Measurements from ENCODE around the gene TCEANC.

The TCEANC gene

GRCh38 chrX:13700380-13700779 lies 47.4 kb downstream of the TCEANC start:
- no peak for DNase-seq (ENCODE audit: low spot score)
- in situ Hi-C loops (cut with MboI; ENCODE audit: low pct_unique_long_range_greater_than_20kb, low sequenced_read_pairs, unreplicated experiment), result loop anchor here (25.0 kb wide), 1 partner anchor 438 kb away; no protein-coding TSS in a partner anchor
- TF ChIP-seq CTCF (IDR thresholded peaks at IDR 0.05; ENCODE audit: extremely low read depth, insufficient read depth, missing control alignments), result no peak

- no peak for TF ChIP-seq CTCF (IDR thresholded peaks at IDR 0.05; ENCODE audit: extremely low read depth, insufficient read depth, missing control alignments)
- in situ Hi-C loops (cut with MboI; ENCODE audit: low pct_unique_long_range_greater_than_20kb, low sequenced_read_pairs, unreplicated experiment), result loop anchor here (25.0 kb wide), 1 partner anchor 440 kb away; no protein-coding TSS in a partner anchor
- DNase-seq (ENCODE audit: low spot score), result no peak
These were observed 49.3 kb downstream of the TCEANC start for GRCh38 chrX:13702111-13702789.

- no peak for DNase-seq (ENCODE audit: low spot score)
- no peak for TF ChIP-seq CTCF (IDR thresholded peaks at IDR 0.05; ENCODE audit: extremely low read depth, insufficient read depth, missing control alignments)
- in situ Hi-C loops (cut with MboI; ENCODE audit: low pct_unique_long_range_greater_than_20kb, low sequenced_read_pairs, unreplicated experiment), result loop anchor here (25.0 kb wide), 1 partner anchor 441 kb away; no protein-coding TSS in a partner anchor
These were observed 50.2 kb downstream of the TCEANC start for GRCh38 chrX:13703135-13703534.

- in situ Hi-C loops (cut with MboI; ENCODE audit: low pct_unique_long_range_greater_than_20kb, low sequenced_read_pairs, unreplicated experiment), result loop anchor here (25.0 kb wide), 1 partner anchor 441 kb away; no protein-coding TSS in a partner anchor
- DNase-seq (ENCODE audit: low spot score), result no peak
- TF ChIP-seq CTCF (IDR thresholded peaks at IDR 0.05; ENCODE audit: extremely low read depth, insufficient read depth, missing control alignments), result no peak
These were observed 50.6 kb downstream of the TCEANC start for GRCh38 chrX:13703589-13703988.

GRCh38 chrX:13711141-13711540 lies 58.2 kb downstream of the TCEANC start:
- no peak for TF ChIP-seq CTCF (IDR thresholded peaks at IDR 0.05; ENCODE audit: extremely low read depth, insufficient read depth, missing control alignments)
- in situ Hi-C loops (cut with MboI; ENCODE audit: low pct_unique_long_range_greater_than_20kb, low sequenced_read_pairs, unreplicated experiment), result loop anchor here (25.0 kb wide), 1 partner anchor 449 kb away; no protein-coding TSS in a partner anchor
- no peak for DNase-seq (ENCODE audit: low spot score)

All from GM13977 (cell line).